OCI-LY3 (cell line): ENCODE results near the gene ASCL5.

Experiments
- H2AFZ ChIP-seq: fragments of 200-600, 300-600 bp; shearing (Covaris generic); 2 replicates; pipeline ENCODE4 v1.6.0; 2014; ENCODE audit warnings: antibody characterized with exemption, low read depth, low read length
- H3K27ac ChIP-seq: fragments of 200-600, 300-600 bp; sonication (generic); 2 replicates; pipeline ENCODE4 v1.5.1; 2014; ENCODE audit warnings: mild to moderate bottlenecking, low read length, moderate library complexity, mixed read lengths
- H3K27me3 ChIP-seq: fragments of 200-600, 300-600 bp; sonication (generic); 2 replicates; pipeline ENCODE4 v1.6.1; 2014; ENCODE audit warnings: low read depth, low read length, mixed read lengths
- H3K36me3 ChIP-seq: fragments of 200-600, 300-600 bp; sonication (generic); replicated peaks from 2 replicates; pipeline ENCODE3; 2014; ENCODE audit warnings: low read depth, low read length, mixed read lengths
- H3K4me1 ChIP-seq: fragments of 300-600, 200-600 bp; sonication (generic); 2 replicates; pipeline ENCODE4 v1.6.1; 2014; ENCODE audit warnings: low read length, mixed read lengths
- H3K4me2 ChIP-seq: fragments of 200-600, 300-600 bp; sonication (generic); 2 replicates; pipeline ENCODE4 v1.6.1; 2014; ENCODE audit warnings: low read length, mixed read lengths
- H3K4me3 ChIP-seq: fragments of 300-600, 200-600 bp; sonication (generic); 2 replicates; pipeline ENCODE4 v1.5.1; 2014; ENCODE audit warnings: antibody characterized with exemption, mild to moderate bottlenecking, low read length, moderate library complexity
- H3K79me2 ChIP-seq: fragments of 300-600, 200-600 bp; shearing (Covaris generic); 2 replicates; pipeline ENCODE4 v1.6.1; 2014; ENCODE audit warnings: mild to moderate bottlenecking, low read length, mixed read lengths
- H3K9ac ChIP-seq: fragments of 300-600, 200-600 bp; shearing (Covaris generic); 2 replicates; pipeline ENCODE4 v1.6.0; 2014; ENCODE audit warnings: mild to moderate bottlenecking, low read length, moderate library complexity
- H3K9me3 ChIP-seq: fragments of 200-600, 300-600 bp; shearing (Covaris generic); 2 replicates; pipeline ENCODE4 v1.6.1; 2014; ENCODE audit warnings: low read length, mixed read lengths; ENCODE audit not compliant: insufficient read depth
- H4K20me1 ChIP-seq: fragments of 200-600, 300-600 bp; sonication (generic); 2 replicates; pipeline ENCODE4 v1.6.1; 2016; ENCODE audit warnings: low read length, mixed read lengths; ENCODE audit not compliant: insufficient read depth
- CTCF ChIP-seq: fragments of 200-600, 300-600 bp; sonication (generic); IDR thresholded peaks from 2 replicates; pipeline ENCODE4 v1.5.1; 2014; ENCODE audit warnings: antibody characterized with exemption, low read length, low read depth
- EZH2phosphoT487 ChIP-seq: fragments of 200-600 bp; shearing (Covaris generic); IDR thresholded peaks from 2 replicates; pipeline ENCODE4 v1.6.1; 2018; ENCODE audit warnings: antibody characterized with exemption, mixed run types, low read depth

ASCL5 gene

GRCh38 chr1:201169971-201170532, 43.1 kb upstream of the ASCL5 start:
- TF ChIP-seq CTCF (no peak), EZH2phosphoT487 (no peak)

GRCh38 chr1:201169203-201169602, 42.2 kb upstream of the ASCL5 start:
- Histone ChIP-seq H3K4me2 (no peak overlapping the region), H3K4me1 (peaks cover 20% of the 10 kb centered on the region), H3K79me2 (no peaks in the 10 kb centered on the region), H3K9ac (no peak overlapping the region), H3K36me3 (no peaks in the 10 kb centered on the region), H2AFZ (no peak overlapping the region), H4K20me1 (no peaks in the 10 kb centered on the region), H3K9me3 (no peaks in the 10 kb centered on the region), H3K27me3 (peaks cover 3% of the 10 kb centered on the region; the same call in 1 of the 2 replicates), H3K4me3 (no peak overlapping the region), H3K27ac (no peak overlapping the region)
- TF ChIP-seq CTCF (no peak), EZH2phosphoT487 (no peak)

More at GRCh38 chr1:201169971-201170532, 43.1 kb upstream of the ASCL5 start:
- H4K20me1 ChIP-seq, result no peaks in the 10 kb centered on the region
- peak overlapping the region; percentile 53 for H3K9ac ChIP-seq
- no peaks in the 10 kb centered on the region for H3K9me3 ChIP-seq
- H3K27ac ChIP-seq, result peak overlapping the region; percentile 79
- H3K4me1 ChIP-seq, result peaks cover 20% of the 10 kb centered on the region
- peaks cover 2% of the 10 kb centered on the region; the same call in 1 of the 2 replicates for H3K27me3 ChIP-seq
- no peaks in the 10 kb centered on the region for H3K36me3 ChIP-seq
- H3K79me2 ChIP-seq, result no peaks in the 10 kb centered on the region
- peak overlapping the region; percentile 19; the same call in 1 of the 2 replicates for H2AFZ ChIP-seq
- H3K4me3 ChIP-seq, result peak overlapping the region; percentile 87
- peak overlapping the region; percentile 93 for H3K4me2 ChIP-seq

GRCh38 chr1:201167041-201167991, 40.3 kb upstream of the ASCL5 start:
- peaks cover 3% of the 10 kb centered on the region; the same call in 1 of the 2 replicates for H3K27me3 ChIP-seq
- H3K4me1 ChIP-seq, result peaks cover 20% of the 10 kb centered on the region
- H3K4me2 ChIP-seq, result no peak overlapping the region
- H3K36me3 ChIP-seq, result no peaks in the 10 kb centered on the region
- no peak overlapping the region for H2AFZ ChIP-seq
- no peak overlapping the region for H3K27ac ChIP-seq
- H3K9ac ChIP-seq, result no peak overlapping the region
- no peaks in the 10 kb centered on the region for H3K79me2 ChIP-seq
- no peaks in the 10 kb centered on the region for H4K20me1 ChIP-seq
- no peak overlapping the region for H3K4me3 ChIP-seq
- H3K9me3 ChIP-seq, result no peaks in the 10 kb centered on the region
- no peak for TF ChIP-seq CTCF
- no peak for TF ChIP-seq EZH2phosphoT487

- H3K9ac ChIP-seq, result no peak overlapping the region
- H3K4me2 ChIP-seq, result no peak overlapping the region
- no peaks in the 10 kb centered on the region for H3K9me3 ChIP-seq
- no peaks in the 10 kb centered on the region for H4K20me1 ChIP-seq
- no peaks in the 10 kb centered on the region for H3K79me2 ChIP-seq
- no peak overlapping the region for H3K27ac ChIP-seq
- H3K36me3 ChIP-seq, result no peaks in the 10 kb centered on the region
- peaks cover 3% of the 10 kb centered on the region; the same call in 1 of the 2 replicates for H3K27me3 ChIP-seq
- no peak overlapping the region for H3K4me3 ChIP-seq
- TF ChIP-seq EZH2phosphoT487, result no peak
- no peak for TF ChIP-seq CTCF
- peaks cover 24% of the 10 kb centered on the region for H3K4me1 ChIP-seq
- no peak overlapping the region for H2AFZ ChIP-seq
Measured at GRCh38 chr1:201164645-201165044, 37.7 kb upstream of the ASCL5 start.
